ENCODE results near the gene XAF1.
"Not testable (repeated sequence)": the region's sequence is repeated elsewhere in the genome, so short reads cannot be mapped to it uniquely, and the experiment has no call there.

Gene XAF1

DNA sequence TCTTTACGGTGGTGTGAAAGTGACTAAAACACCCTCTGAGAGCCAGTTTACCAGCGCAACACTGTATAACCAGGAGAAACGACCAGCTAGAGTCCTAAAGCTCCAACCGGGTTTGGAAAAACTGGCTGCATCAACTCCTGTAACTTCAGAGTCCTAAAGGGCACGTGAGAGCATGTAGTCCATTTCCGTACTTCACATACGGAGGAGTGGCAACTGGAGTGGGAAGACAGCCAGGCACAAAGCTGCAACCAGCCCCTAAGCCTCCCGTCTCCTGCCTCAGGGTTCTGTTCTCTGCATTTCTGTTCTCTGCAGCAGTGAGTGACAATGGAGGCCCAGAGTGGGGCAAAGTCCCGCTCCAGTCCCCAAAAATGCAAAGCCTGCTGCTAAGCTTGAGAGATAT lies 56.4 kb downstream of the XAF1 start:
- DNase-seq, result no peak

- no peak for DNase-seq
These were observed 59.9 kb downstream of the XAF1 start for GRCh38 chr17:6815775-6816174.

- not testable (repeated sequence) for DNase-seq
These were observed 60.5 kb downstream of the XAF1 start for GRCh38 chr17:6816368-6816767.

DNA sequence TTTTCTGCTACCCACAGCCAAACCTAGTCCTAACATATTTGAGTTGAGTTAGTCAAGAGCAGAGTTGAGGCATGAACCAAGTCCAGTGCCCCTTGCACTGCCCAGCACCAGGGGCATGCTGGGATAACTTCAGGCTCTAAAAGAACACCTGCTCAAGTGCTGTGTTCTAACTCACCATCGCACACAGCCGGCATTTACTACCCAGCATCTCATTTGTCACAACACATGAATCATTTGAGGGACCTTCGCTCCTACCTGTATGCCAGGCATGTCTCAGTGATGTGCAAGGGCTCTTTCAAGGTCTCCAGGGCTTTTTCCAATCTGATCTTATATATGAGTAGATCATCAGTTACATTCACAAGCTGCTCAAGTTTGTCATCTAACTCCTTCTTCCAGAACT lies 63.1 kb downstream of the XAF1 start:
- no peak for DNase-seq

GRCh38 chr17:6823011-6823442 lies 67.2 kb downstream of the XAF1 start:
- peak; percentile 31 for DNase-seq
